IPS-NIHi7 (cell line): Measurements from ENCODE around the gene TPK1.

Experiments
- DNase-seq: peaks from one replicate; pipeline ENCODE4 v3.0.0; 2012; ENCODE audit warnings: mixed read lengths; ENCODE audit errors: extremely low spot score

TPK1 gene

DNA sequence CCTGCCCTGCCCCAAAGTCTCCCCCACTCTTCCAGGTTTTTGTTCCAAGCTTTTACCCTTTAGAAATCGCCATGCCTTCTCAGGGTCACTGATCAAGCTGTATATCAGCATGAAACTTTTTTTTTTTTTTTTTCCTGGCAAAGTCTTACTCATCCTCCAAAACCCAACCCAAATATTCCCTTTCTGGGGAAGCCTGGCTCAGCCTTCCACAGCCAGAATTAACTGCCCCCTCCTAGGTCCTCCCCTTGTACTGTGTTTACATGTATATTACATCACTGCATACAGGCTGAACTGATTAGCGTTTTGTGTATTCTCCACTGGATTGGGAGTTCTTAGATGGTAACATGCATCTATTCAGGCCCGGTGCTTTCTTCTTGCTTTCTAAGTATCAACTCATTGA is 427.7 kb downstream of the TPK1 start:
- DNase-seq, result no peak

DNA sequence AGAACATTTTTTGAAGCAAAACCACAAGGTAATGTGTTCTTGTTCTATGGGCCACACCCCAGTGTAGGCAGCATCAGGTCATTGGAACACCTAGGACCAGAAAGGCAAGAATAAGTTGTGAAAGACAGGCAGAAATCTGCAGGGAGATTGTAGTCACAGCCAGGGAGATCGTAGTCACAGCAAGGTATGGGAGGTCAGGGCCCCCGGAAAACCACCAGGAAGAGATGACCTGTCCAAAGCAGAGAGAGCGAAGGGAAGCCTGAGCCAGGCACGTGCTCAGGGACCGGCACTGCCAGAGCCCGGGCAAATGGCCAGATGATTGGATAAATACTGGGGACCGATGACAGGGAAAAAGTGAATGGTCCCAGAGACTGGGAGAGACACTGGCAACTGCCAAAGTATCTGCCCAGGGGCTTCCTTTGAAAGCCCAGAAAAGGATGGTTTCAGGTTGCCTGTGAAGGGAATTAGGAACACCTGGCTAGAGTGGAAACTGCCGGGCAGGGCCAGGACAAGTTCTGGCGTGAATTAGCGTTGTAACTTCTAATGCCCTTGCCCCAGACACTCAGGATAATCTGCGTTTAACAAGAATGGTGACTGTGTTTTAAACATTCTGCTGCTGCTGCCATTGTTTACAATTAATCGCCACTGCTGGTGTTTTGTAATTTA is 428.5 kb downstream of the TPK1 start:
- DNase-seq, result peak; percentile 22

DNA sequence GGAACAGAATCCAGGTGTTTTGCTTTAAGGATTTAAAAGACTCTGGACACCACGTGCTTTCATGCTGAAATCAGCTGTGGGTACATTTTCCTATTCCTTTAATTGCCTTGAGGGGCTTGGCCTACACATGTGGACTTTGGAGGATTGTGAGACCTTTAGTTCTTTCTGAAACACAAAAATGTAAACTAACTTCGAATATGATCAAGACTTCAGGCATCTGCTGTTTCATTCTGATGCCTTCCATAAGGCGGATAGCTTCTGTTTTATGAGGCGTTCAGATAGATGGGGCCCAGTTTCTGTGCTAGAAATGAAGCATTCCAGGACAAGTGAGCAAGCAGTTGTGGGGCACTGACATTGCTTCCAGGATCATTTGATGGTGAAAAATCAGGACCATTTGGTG is 430.9 kb downstream of the TPK1 start:
- DNase-seq, result no peak

DNA sequence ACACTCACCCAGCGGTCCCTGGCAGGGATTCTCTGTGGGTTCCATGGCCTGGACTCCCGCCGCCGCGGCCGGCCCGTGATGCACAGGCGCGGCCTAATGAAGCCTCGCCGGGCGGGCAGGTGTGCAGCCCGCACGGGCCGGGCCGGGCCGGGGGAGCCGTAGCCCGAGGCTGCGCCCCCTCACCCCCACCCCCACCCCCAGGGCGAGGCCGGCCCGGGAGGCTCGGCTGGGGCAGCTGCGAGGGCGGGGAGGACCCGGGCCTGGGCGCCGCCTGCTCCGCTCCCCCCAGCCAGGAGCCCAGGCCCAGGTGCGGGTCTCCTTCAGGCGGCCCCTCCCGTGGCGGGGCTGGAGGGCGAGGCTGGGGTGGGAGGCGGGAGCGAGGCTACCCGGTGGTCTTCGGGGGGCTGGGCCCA is 432.2 kb downstream of the TPK1 start, which contains the start of gene NOBOX:
TSS of gene NOBOX (minus strand) at position 45 of the 413 bp plus-strand sequence.
- no peak for DNase-seq

DNA sequence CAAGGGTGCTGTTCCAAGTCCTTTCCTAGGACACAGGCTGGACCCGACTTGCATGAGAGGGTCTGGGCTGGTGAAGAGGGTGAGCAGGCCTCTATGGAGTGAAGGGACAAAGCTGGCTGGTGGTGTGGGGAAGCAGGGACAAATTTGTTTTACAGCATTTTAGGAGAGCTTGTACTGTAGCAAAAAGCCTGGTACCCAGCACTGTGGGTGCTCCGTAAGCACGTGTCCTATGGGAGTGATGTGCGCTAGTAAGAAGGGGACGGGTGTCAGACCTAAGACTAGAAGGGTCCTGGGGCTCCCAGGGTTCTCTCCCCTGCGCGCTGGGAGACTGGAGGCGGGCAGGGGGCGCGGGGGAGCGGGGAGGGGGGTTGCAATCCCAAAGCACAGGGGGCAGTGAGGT is 432.8 kb downstream of the TPK1 start:
- no peak for DNase-seq
